Hepatocyte (in vitro differentiated cells): ENCODE measurements around the gene ZPBP2.

ENCODE experiments used
- CTCF ChIP-seq: fragments of 200-600 bp; sonication (generic); IDR thresholded peaks from 2 replicates; pipeline ENCODE4 v1.5.1; 2016; ENCODE audit warnings: antibody characterized with exemption, mild to moderate bottlenecking; ENCODE audit not compliant: poor library complexity
- EZH2 ChIP-seq: fragments of 200-600 bp; sonication (generic); IDR thresholded peaks from 2 replicates; pipeline ENCODE4 v1.6.1; 2016; ENCODE audit warnings: antibody characterized with exemption, mild to moderate bottlenecking, borderline replicate concordance
- EZH2phosphoT487 ChIP-seq: fragments of 200-600 bp; sonication (generic); IDR thresholded peaks from one replicate; pipeline ENCODE4 v1.6.1; 2018; ENCODE audit warnings: antibody characterized with exemption, mild to moderate bottlenecking, low read depth, moderate library complexity; ENCODE audit not compliant: unreplicated experiment, severe bottlenecking

GRCh38 chr17:39848600-39848999 is 19.4 kb upstream of the ZPBP2 start:
- TF ChIP-seq CTCF = no peak
- TF ChIP-seq EZH2 = no peak
- no peak for TF ChIP-seq EZH2phosphoT487
